HepG2 (cell line): ENCODE measurements around the gene PLAGL2. TPM values are rescaled to one million over a fixed set of nuclear protein-coding genes. Genes with fewer than 3 reads are reported as not detected.

Experiments
- ATAC-seq: fragments of 200-7000 bp; cut with Tn5 transposase; 3 replicates; pipeline ENCODE4 v1.9.1; 2020; ENCODE audit warnings: mild to moderate bottlenecking, moderate library complexity
- BruUV-seq: library from RNA; stranded (reverse); fragments of 400-500 nt; replicated peaks from 2 replicates; lab custom pipeline; 2021; lab: Mats Ljungman, UMichigan
- CTCF ChIA-PET: fragments of 300-600 bp; formaldehyde crosslinking; extraction: SDS; loops from one replicate; lab custom pipeline; 2021; ENCODE audit warnings: low total read pairs, inconsistent platforms, low intra/inter-chr PET ratio; lab: Yijun Ruan, JAX
- POLR2A ChIA-PET: fragments of 350-600 bp; sonication (Branson Sonifier 250); formaldehyde crosslinking; loops from one replicate; lab custom pipeline; 2020; ENCODE audit warnings: antibody characterized with exemption, inconsistent platforms; lab: Yijun Ruan, JAX
- DNase-seq: peaks from one replicate; pipeline ENCODE4 v3.0.0-alpha.2; 2015; ENCODE audit warnings: low spot score
- FAIRE-seq: peaks from 3 replicates; lab custom pipeline; 2011; peaks lifted over from hg19 to GRCh38; lab: Jason Lieb, UNC
- H2AFZ ChIP-seq: one replicate; pipeline ENCODE4 v1.6.1; 2011; ENCODE audit warnings: low read length, inconsistent platforms
- H3K27ac ChIP-seq: fragments of 300-600 bp; 3 replicates; pipeline ENCODE4 v1.8.0; 2011; ENCODE audit warnings: mixed run types, mild to moderate bottlenecking, mixed read lengths, low read length, inconsistent platforms; ENCODE audit not compliant: insufficient read depth; ENCODE audit errors: extremely low read length
- H3K27me3 ChIP-seq, 2 experiments: fragments of 200-600 bp in 1 of 2; 2 replicates in 1 of 2; 3 replicates in 1 of 2; pipeline versions ENCODE4 v1.6.0 to v1.8.0; 2011; ENCODE audit warnings: low read length in 2 of 2, mild to moderate bottlenecking in 2 of 2, moderate library complexity in 2 of 2, inconsistent platforms in 1 of 2; ENCODE audit not compliant: insufficient read depth in 2 of 2, control insufficient read depth in 1 of 2
- H3K36me3 ChIP-seq, 2 experiments: fragments of 200-600 bp in 1 of 2; replicated peaks in 1 of 2; 2 replicates in 1 of 2; 3 replicates in 1 of 2; pipeline versions ENCODE4 v1.5.1 to v1.8.0; 2011; ENCODE audit warnings: low read length in 2 of 2, inconsistent platforms in 1 of 2; ENCODE audit not compliant: insufficient read depth in 2 of 2, control insufficient read depth in 1 of 2
- H3K4me1 ChIP-seq: 2 replicates; pipeline ENCODE4 v1.5.1; 2012; ENCODE audit warnings: low read length, inconsistent platforms; ENCODE audit not compliant: insufficient read depth
- H3K4me2 ChIP-seq: 2 replicates; pipeline ENCODE4 v1.6.0; 2011; ENCODE audit warnings: low read depth, low read length, inconsistent platforms
- H3K4me3 ChIP-seq, 3 experiments: fragments of 200-600 bp in 1 of 3; sonication (generic), shearing (Covaris generic) in 1 of 3; replicated peaks in 1 of 3; 2 replicates each; pipeline ENCODE4 v1.5.1; 2011 to 2016; ENCODE audit warnings: low read length in 3 of 3, inconsistent platforms in 2 of 3, low read depth in 2 of 3, mild to moderate bottlenecking in 2 of 3, control low read depth in 1 of 3, mixed read lengths in 1 of 3; ENCODE audit not compliant: insufficient read depth in 1 of 3
- H3K79me2 ChIP-seq: one replicate; pipeline ENCODE4 v1.6.1; 2011; ENCODE audit warnings: low read length, inconsistent platforms; ENCODE audit not compliant: insufficient read depth
- H3K9ac ChIP-seq: 2 replicates; pipeline ENCODE4 v1.6.0; 2011; ENCODE audit warnings: mild to moderate bottlenecking, low read depth, low read length, inconsistent platforms; ENCODE audit not compliant: insufficient read depth
- H3K9me3 ChIP-seq: 2 replicates; pipeline ENCODE4 v1.5.1; 2012; ENCODE audit warnings: mild to moderate bottlenecking, low read length
- H4K20me1 ChIP-seq: 2 replicates; pipeline ENCODE4 v1.6.0; 2011; ENCODE audit warnings: inconsistent platforms, mild to moderate bottlenecking, low read length, moderate library complexity; ENCODE audit not compliant: insufficient read depth
- AGO2 ChIP-seq: fragments of 200-400 bp; formaldehyde crosslinking; optimal IDR thresholded peaks from 2 replicates; pipeline ENCODE3; 2017; ENCODE audit warnings: mild to moderate bottlenecking, low read depth, low read length, moderate library complexity
- CEBPZ ChIP-seq: IDR thresholded peaks from 2 replicates; pipeline ENCODE4 v1.6.1; 2012; ENCODE audit warnings: low read length, improper control_type of control experiment
- FOXO1 ChIP-seq: sonication (generic); formaldehyde crosslinking; IDR thresholded peaks from 2 replicates; pipeline ENCODE4 v1.4.0; 2020; ENCODE audit warnings: missing genetic modification reagents
- GABPB1 ChIP-seq: IDR thresholded peaks from 2 replicates; pipeline ENCODE4 v1.6.1; 2016; ENCODE audit warnings: mild to moderate bottlenecking, missing genetic modification reagents, moderate library complexity, missing compliant biosample characterization
- HDAC2 ChIP-seq: sonication (generic); formaldehyde crosslinking; IDR thresholded peaks from 2 replicates; pipeline ENCODE4 v1.4.0; 2020; ENCODE audit warnings: missing genetic modification reagents
- HMG20A ChIP-seq: IDR thresholded peaks from 2 replicates; pipeline ENCODE4 v1.6.1; 2016; ENCODE audit warnings: borderline replicate concordance
- HNF4G ChIP-seq, 2 experiments: sonication (generic) in 1 of 2; formaldehyde crosslinking in 1 of 2; IDR thresholded peaks; 2 replicates each; pipeline versions ENCODE4 v1.4.0 to v1.6.1; 2011 to 2020; ENCODE audit warnings: borderline replicate concordance in 2 of 2, low read depth in 2 of 2, mild to moderate bottlenecking in 2 of 2, low read length in 1 of 2, missing genetic modification reagents in 1 of 2, moderate library complexity in 1 of 2
- MTA1 ChIP-seq: sonication (generic); formaldehyde crosslinking; IDR thresholded peaks from 2 replicates; pipeline ENCODE4 v1.4.0; 2020; ENCODE audit warnings: missing genetic modification reagents, mild to moderate bottlenecking, borderline replicate concordance
- TBL1XR1 ChIP-seq: fragments of 150-350 bp; IDR thresholded peaks from 2 replicates; pipeline ENCODE4 v1.6.1; 2014; ENCODE audit warnings: borderline replicate concordance, low read length; ENCODE audit not compliant: partially characterized antibody
- ZNF407 ChIP-seq: sonication (generic); formaldehyde crosslinking; IDR thresholded peaks from one replicate; pipeline ENCODE4 v1.5.1; 2020; ENCODE audit warnings: mild to moderate bottlenecking, missing genetic modification reagents; ENCODE audit errors: not compliant biosample characterization
- ZNF7 ChIP-seq: IDR thresholded peaks from 2 replicates; pipeline ENCODE4 v1.6.1; 2016; ENCODE audit warnings: missing biosample characterization, missing genetic modification reagents
- ZNF766 ChIP-seq: sonication (generic); formaldehyde crosslinking; IDR thresholded peaks from 2 replicates; pipeline ENCODE4 v1.5.0; 2020; ENCODE audit warnings: missing genetic modification reagents, borderline replicate concordance
- WGBS: methylation state at CpG from one replicate; pipeline ENCODE4 v1.1.6; 2017; ENCODE audit warnings: low lambda C conversion rate; 5-methylcytosine and 5-hydroxymethylcytosine counted together
- in situ Hi-C: cut with HindIII; loops from 2 replicates; pipeline ENCODE4 v1.10.0; 2017; ENCODE audit warnings: low pct_unique_long_range_greater_than_20kb; ENCODE audit not compliant: extremely low pct_ligation_motif_present
- intact Hi-C: fragments of 100-400 bp; cut with micrococcal nuclease; formaldehyde crosslinking; loops from one replicate; pipeline ENCODE4 v1.10.0; 2022; ENCODE audit not compliant: unreplicated experiment
- polyA plus RNA-seq, 8 experiments: library from polyadenylated mRNA; depleted of rRNA in 3 of 8; stranded (reverse) in 7 of 8; unstranded in 1 of 8; fragments of >200 nt; fragmentation: Illumina TruSeq in 4 of 8; extraction: Trizol in 4 of 8; gene quantifications; 2 replicates each; pipeline versions ENCODE4 v1.2.1 to v1.2.3, GENCODE V29; 2011 to 2016; ENCODE audit warnings: low read depth in 4 of 8, missing spikeins in 1 of 8, mixed read lengths in 1 of 8; ENCODE audit not compliant: insufficient read depth in 1 of 8
- total RNA-seq, 5 experiments: library from RNA; depleted of rRNA; stranded (reverse); fragments of >200 nt; fragmentation: Illumina TruSeq; extraction: Trizol; gene quantifications; 2 replicates each; pipeline ENCODE4 v1.2.3, GENCODE V29; 2016; ENCODE audit warnings: low read depth in 1 of 5

Gene PLAGL2
- total and polyA plus RNA-seq, 2 of the 13 experiments (the other 11 are each of a cell fraction or from before 2014, with no cell fraction given), result 15.2 to 15.3 TPM

GRCh38 chr20:32150291-32150848, 57.2 kb downstream of the PLAGL2 start:
- Histone ChIP-seq H3K27me3 (no peaks in the 10 kb centered on the region), H3K4me1 (peaks cover 35% of the 10 kb centered on the region), H4K20me1 (no peaks in the 10 kb centered on the region), H3K9ac (no peak overlapping the region), H2AFZ (no peak overlapping the region), H3K36me3 (peaks cover 39 to 86% of the 10 kb centered on the region in 2 experiments), H3K27ac (no peak overlapping the region), H3K4me2 (no peak overlapping the region), H3K4me3 (no peak overlapping the region), H3K9me3 (no peaks in the 10 kb centered on the region), H3K79me2 (no peaks in the 10 kb centered on the region)
- CTCF ChIA-PET, result no interaction called here
- DNase-seq (no peak), FAIRE-seq (no peak), ATAC-seq (no peak)
- POLR2A ChIA-PET, result interaction anchor here (1.7 kb wide), 1 partner anchor 14 kb away, joined by 4 read pairs; no protein-coding TSS in a partner anchor
- intact Hi-C loops (no loop called here), in situ Hi-C loops (no loop called here)
- BruUV-seq, result no TSS peak
- 98% methylated on average over 10 of the region's 10 CpGs for WGBS
- peak; percentile 37 for TF ChIP-seq ZNF407
- no peak for TF ChIP-seq HMG20A
- no peak for TF ChIP-seq ZNF766 (CRISPR knock-in tag)
- no peak for TF ChIP-seq TBL1XR1
- TF ChIP-seq MTA1 (CRISPR knock-in tag), result 0 out of 2 replicates have a peak, but pooled peaks have one; percentile 7
- no peak for TF ChIP-seq ZNF7
- TF ChIP-seq GABPB1 (CRISPR knock-in tag), result no peak
- TF ChIP-seq HNF4G (IDR thresholded peaks at IDR 0.05; ENCODE audit: borderline replicate concordance, low read depth, low read length), result no peak
- no peak for TF ChIP-seq HNF4G (CRISPR knock-in tag; IDR thresholded peaks at IDR 0.05; ENCODE audit: borderline replicate concordance, low read depth)
- 0 out of 2 replicates have a peak, but pooled peaks have one; percentile 8 for TF ChIP-seq FOXO1 (CRISPR knock-in tag)
- no peak for TF ChIP-seq CEBPZ
- no peak for TF ChIP-seq HDAC2 (CRISPR knock-in tag)
- peak; percentile 66 for TF ChIP-seq AGO2
